Fibroblast of the conjunctiva (primary cell): ENCODE data around the gene AGTPBP1.
"Not testable (repeated sequence)": the region's sequence is repeated elsewhere in the genome, so short reads cannot be mapped to it uniquely, and the experiment has no call there.

Experiments
- DNase-seq: peaks from one replicate; pipeline ENCODE4 v3.0.0-alpha.2; 2010; ENCODE audit warnings: low read depth

The AGTPBP1 gene

GRCh38 chr9:85741875-85742596, at the start of gene AGTPBP1:
AGTPBP1 (minus strand) TSS chr9:85741954; CDS start chr9:85712533, 29,421 bp downstream.
- peak; percentile 82 for DNase-seq

- not testable (repeated sequence) for DNase-seq
Observed at GRCh38 chr9:85786116-85786515, 44.4 kb upstream of the AGTPBP1 start.

- DNase-seq, result not testable (repeated sequence)
Observed at GRCh38 chr9:85773844-85774243, 32.1 kb upstream of the AGTPBP1 start.

GRCh38 chr9:85761802-85762201, 20.0 kb upstream of the AGTPBP1 start:
- not testable (repeated sequence) for DNase-seq

GRCh38 chr9:85757716-85758115, 16.0 kb upstream of the AGTPBP1 start:
- DNase-seq, result not testable (repeated sequence)

GRCh38 chr9:85756216-85756615, 14.5 kb upstream of the AGTPBP1 start:
- not testable (repeated sequence) for DNase-seq

- no peak for DNase-seq
Observed at GRCh38 chr9:85746309-85746708, 4.6 kb upstream of the AGTPBP1 start.

- no peak for DNase-seq
Observed at GRCh38 chr9:85745203-85745602, 3.4 kb upstream of the AGTPBP1 start.

- no peak for DNase-seq
Observed at GRCh38 chr9:85744480-85744879, 2.7 kb upstream of the AGTPBP1 start.

- peak; percentile 14 for DNase-seq
Observed at GRCh38 chr9:85743275-85744128, 1.7 kb upstream of the AGTPBP1 start.

- DNase-seq, result peak; percentile 35
Observed at GRCh38 chr9:85742597-85742936, 813 bp upstream of the AGTPBP1 start.

GRCh38 chr9:85741095-85741874, 469 bp downstream of the AGTPBP1 start:
- DNase-seq, result no peak

GRCh38 chr9:85740787-85741094, 1.0 kb downstream of the AGTPBP1 start:
- no peak for DNase-seq

GRCh38 chr9:85738509-85738908, 3.2 kb downstream of the AGTPBP1 start:
- no peak for DNase-seq

- no peak for DNase-seq
Observed at GRCh38 chr9:85737671-85738070, 4.1 kb downstream of the AGTPBP1 start.

GRCh38 chr9:85730916-85731630, 10.7 kb downstream of the AGTPBP1 start:
- no peak for DNase-seq

- no peak for DNase-seq
Observed at GRCh38 chr9:85729882-85730281, 11.9 kb downstream of the AGTPBP1 start.

- no peak for DNase-seq
Observed at GRCh38 chr9:85727500-85727899, 14.3 kb downstream of the AGTPBP1 start.

- DNase-seq, result no peak
Observed at GRCh38 chr9:85726737-85727136, 15.0 kb downstream of the AGTPBP1 start.

- no peak for DNase-seq
Observed at GRCh38 chr9:85723215-85723614, 18.5 kb downstream of the AGTPBP1 start.

GRCh38 chr9:85719411-85719810, 22.3 kb downstream of the AGTPBP1 start:
- not testable (repeated sequence) for DNase-seq

- DNase-seq, result not testable (repeated sequence)
Observed at GRCh38 chr9:85717818-85718217, 23.9 kb downstream of the AGTPBP1 start.
